ENCODE measurements around the gene MFSD2A.
"Not testable (repeated sequence)": the region's sequence is repeated elsewhere in the genome, so short reads cannot be mapped to it uniquely, and the experiment has no call there.

Gene MFSD2A

DNA sequence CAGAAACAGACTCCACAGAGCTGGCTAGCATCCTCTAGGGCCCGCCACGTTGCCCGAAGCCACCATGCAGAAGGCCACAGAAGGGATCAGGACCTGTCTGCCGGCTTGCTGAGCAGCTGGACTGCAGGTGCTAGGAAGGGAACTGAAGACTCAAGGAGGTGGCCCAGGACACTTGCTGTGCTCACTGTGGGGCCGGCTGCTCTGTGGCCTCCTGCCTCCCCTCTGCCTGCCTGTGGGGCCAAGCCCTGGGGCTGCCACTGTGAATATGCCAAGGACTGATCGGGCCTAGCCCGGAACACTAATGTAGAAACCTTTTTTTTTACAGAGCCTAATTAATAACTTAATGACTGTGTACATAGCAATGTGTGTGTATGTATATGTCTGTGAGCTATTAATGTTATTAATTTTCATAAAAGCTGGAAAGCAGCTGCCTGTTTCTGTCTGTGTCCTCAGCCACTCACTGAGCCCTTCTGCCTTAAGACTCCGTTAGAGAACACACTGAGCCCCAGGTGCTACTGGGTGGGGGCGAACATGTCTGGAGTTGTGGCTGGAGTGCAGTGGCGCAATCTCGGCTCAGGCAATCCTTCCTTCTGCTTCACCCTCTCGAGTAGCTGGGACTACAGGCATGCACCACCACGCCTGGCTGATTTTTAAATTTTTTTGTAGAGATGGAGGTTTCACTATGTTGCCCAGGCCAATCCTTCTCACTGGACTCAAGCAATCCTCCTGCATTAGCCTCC is 14.8 kb downstream of the MFSD2A start:
- DNase-seq, result no peak

DNA sequence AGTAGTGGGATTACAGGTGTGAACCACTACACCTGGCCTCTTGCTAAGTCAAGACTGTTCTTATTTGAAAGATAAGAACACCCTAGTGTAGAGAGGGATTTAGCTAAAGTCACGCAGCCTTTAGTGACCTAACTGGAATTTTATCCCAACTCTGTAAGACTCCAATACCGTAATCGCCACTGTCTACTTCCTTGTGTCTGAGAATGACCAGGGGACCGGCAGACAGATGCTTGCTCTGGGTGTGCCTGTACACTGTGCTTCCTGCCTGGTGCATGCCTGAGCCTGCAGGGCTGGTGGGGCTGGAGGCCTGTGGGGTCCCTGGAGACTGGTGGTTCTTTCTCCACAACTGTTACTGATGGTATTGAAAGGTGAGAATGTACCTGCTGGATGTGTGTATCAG is 15.3 kb downstream of the MFSD2A start:
- no peak for DNase-seq

DNA sequence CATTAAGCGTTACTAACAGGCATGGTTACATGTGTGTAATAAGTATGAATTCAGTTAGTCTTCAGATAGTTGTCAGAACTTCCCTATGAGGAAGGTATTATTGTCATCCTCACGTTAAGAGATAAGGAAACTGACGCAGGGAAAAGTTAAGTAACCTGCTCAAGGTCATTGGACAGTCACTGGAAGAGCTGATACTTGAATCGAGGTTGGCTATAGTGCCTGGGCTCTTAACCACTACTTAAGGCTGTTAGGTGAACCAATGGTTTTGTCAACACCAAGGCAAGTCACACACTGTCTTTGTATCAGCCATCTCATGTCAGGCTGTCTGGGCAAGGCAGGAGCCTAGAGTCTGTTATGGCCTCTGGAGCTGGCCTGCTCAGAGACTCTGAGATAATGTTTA is 16.2 kb downstream of the MFSD2A start:
- DNase-seq, result no peak

DNA sequence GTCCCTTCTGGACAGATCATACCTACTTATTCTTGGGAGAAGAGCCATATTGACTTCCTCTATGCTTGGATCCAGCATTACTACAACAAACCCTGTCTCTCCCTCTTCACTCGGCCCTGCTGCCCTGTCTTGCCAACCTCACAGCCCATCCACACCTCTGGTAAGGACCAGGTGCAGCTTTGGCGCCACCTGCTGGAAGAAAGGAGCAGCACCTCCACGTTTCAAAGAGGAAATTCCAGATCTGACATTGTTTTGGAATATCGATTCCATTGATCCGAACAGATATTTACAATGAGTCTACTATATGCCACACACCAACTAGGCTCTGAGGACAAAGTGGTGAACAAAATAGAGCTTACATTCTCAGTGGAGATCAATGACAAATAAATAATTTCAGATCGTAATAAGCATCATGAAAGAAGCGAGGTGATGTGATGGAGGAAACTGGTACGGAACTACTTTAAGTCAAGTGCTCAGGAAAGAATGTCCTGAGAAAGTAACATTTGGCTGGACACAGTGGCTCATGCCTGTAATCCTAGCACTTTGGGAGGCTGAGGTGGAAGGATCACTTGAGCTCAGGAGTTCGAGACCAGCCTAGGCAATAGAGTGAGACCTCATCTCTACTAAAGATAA is 18.7 kb downstream of the MFSD2A start:
- DNase-seq, result peak; percentile 67

DNA sequence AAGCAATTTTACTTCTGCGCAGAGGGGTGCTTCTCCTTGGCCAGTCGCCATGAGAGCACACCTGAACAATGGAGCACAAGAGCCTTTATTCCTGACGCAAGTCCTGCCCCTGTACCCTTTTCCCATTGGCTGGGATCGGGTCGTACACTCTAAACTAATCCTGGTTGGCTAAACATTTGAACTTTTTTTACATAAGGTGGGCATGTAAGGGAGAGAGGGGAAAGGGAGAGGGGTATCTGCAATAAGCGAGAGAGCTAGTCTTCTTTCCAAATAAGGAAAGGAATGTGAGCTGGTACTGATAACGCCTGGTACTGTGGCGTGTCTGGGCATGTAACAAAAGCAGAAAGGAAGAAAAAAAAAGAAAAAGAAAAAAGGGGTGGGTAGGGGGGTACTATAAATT is 21.8 kb downstream of the MFSD2A start:
- DNase-seq, result peak; percentile 25

DNA sequence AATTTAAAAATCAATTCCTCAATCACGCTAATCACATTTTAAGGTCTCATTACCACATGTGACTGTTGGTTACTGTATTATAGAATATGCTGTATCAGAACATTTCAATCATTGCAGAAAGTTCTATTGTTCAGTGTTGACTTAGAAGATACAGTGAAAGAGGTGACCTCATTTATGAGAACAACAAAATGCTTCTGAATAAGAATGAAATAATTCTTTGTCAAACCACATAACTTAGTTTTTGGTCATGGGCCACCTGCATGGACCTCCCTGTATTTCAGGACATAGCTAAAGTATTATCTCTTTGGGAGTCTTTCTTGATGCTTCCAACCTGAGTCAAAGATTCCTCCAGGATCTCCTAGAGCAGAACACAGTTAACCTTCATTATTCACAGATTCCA is 22.3 kb downstream of the MFSD2A start:
- DNase-seq, result no peak

DNA sequence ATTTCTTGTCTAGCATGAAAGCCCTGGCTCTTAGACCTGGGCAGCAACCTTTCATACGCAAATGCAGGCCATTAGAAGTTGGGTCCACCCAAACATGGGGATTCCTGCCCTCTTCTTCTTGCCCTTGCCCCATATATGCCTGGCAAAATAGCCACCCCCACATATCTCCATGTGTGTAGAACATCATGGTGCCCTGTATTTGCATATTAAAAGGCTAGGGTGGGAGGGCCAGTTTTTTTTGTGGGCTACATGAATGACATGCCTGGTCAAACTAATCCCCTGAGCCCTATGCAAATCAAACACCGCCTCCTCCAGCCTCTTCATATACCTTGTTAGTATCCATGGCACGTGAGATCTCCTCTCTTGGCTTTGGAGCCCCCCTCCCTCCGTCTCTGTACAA is 24.7 kb downstream of the MFSD2A start:
- no peak for DNase-seq

DNA sequence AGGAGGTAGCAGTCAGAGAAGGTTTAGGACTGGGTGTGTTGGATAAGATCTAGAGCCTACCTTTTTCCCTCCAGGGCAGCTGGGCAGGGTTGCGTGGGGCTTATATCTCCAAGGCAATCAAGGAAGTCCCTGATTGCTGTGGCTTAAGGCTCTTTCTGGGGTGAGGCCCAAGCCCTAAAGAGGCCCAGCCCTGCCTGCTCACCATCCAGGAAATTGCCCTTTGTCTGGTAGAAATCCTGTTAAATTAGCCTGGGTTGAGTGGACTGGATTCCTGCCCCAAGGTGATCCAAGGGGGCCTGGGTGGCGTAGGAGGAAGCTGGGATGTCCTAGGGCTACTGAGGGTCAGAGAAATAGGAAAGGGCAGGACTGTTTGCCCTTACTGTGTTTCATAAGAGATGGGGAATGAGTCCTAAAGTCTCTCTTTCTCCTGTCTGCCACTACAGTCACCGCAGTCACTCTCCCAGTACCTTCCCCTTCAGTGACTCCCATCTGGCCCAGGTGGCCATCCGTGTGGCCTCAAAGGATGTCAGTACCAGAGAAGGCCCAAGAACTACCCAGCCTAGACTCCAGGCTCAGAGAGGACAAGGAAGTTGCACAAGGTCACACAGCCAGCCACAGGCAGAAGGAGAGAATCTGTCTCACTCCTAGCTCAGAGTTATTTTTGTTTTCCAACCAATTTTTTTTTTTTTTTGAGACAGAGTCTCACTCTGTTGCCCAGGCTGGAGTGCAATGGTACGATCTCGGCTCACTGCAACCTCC is 25.8 kb downstream of the MFSD2A start:
- no peak for DNase-seq

DNA sequence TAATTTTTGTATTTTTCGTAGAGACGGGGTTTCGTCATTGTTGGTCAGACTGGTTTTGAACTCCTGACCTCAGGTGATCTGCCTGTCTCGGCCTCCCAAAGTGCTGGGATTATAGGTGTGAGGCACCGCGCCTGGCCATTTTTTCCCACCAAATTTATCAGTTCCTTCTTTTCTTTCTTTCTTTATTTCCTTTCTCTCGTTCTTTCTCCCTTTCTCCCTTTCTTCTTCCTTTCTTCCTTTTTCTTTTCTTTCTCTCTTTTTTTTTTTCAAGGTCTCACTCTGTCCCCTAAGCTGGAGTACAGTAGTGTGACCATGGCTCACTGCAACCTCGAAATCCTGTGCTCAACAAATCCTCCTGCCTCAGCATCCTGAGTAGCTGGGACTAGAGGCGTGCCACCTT is 26.4 kb downstream of the MFSD2A start:
- DNase-seq, result no peak

DNA sequence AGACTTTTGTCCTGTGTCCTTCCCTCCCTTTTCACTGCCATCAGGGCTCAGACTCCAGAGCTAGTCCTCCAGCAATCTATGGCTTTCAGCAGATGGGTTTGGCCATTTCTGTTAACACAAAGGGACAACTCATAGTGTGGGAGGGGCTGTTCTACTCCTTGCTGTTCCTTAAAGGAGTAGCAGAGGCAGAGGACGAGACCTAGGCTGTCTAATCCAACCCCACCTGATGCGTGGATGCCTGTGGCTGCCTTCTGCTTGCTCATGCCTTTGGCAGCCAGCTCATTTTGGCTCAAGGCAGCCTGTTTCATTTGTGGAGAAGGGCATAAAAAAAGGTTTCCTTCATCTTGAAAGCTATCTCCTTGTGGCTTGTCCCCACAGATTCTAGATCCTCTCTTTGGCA is 27.0 kb downstream of the MFSD2A start:
- no peak for DNase-seq

DNA sequence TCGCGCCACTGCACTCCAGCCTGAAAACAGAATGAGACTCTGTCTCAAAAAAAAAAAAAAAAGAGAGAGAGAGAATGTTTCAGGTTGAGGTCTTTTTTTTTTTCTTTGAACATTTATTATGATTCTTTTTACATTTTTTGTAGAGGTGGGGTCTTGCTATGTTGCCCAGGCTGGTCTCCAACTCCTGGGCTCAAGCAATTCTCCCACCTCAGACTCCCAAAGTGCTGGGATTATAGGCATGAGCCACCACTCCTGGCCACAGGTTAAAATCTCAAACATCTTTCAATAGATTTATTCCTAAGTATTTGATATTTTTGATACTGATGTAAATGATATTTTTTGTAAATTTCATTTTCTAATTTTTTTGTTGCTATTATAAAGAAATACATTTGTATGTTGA is 29.5 kb downstream of the MFSD2A start:
- DNase-seq, result not testable (repeated sequence)

DNA sequence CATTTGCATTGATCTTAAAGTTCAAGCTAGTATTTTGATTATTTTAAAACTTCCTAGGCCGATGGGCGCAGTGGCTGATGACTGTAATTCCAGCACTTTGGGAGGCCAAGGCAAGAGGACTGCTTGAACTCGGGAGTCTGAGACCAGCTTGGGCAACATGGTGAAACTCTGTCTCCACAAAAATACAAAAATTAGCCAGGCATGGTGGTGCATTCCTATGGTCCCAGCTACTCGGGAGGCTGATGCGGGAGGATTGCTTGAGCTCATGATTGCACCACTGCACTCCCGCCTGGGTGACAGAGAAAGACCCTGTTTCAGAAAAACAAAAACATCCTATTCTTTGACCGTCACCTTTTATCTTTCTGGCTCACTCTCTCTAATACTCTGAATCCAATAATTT is 30.0 kb downstream of the MFSD2A start:
- no peak for DNase-seq

DNA sequence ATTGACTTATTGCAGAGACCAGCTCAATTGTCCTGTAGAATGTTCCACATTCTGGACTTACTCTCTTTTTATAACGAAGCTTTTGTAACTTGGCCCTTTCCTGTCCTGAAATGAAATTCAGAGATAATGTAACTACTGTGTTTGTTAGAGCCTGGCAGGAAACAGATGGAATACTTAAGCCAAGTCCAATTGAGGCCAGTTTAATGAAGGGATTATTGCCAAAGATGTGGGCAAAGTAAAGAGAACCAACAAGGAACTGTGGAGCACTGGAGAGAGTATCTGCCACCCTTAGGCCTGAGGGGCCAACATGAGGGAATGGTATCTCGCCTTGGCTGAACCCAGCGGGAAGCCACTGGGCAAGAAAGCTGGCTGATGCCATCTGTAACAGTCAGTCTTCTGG is 32.9 kb downstream of the MFSD2A start:
- no peak for DNase-seq

DNA sequence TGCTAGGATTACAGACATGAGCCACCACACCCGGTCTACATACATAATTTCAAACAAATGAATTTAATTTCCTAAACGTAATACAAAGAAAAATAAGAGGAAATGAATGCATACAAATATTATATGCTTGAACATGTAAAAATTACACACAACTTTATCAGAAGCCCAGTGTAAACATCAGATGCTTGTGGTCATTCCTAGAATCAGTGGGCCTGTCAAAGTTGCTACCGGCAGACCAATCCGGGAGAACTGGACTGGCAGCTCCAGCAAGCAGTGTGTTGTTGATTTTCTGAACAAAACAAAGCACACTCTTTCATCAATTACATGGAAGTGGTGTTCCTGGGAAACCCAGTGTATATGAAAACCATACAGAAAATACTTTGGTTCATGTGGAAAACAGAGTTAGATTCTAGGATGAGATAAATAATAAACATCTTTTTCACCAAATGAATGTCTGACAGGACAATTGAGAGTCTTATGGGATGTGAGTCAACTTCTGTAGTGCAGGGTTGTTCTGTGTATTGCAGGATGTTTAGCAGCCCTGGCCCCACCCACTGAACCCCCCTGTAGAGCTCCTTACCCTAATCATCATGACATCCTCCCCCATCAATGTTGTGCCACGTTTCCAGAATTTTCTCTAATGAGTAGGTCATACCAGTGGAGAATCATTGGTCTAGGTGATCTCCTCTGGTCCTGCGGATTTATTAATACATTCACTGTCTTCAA is 33.8 kb downstream of the MFSD2A start:
- no peak for DNase-seq

DNA sequence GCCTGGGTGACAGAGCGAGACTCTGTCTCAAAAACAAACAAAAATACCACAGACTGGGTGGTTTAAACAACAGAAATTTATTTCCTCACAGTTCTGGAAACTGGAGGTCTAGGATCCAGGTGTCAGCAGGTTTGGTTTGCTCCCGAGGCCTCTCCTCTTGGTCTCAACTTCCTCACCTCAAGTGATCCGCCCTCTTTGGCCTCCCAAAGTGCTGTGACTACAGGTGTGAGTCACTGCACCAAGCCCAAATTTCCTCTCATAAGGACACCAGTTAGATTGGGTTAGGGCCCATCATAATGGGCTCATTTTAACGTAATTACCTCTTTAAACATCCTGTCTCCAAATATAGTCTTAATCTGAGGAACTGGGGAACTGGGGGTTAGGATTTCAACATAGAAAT is 35.5 kb downstream of the MFSD2A start:
- DNase-seq, result no peak

DNA sequence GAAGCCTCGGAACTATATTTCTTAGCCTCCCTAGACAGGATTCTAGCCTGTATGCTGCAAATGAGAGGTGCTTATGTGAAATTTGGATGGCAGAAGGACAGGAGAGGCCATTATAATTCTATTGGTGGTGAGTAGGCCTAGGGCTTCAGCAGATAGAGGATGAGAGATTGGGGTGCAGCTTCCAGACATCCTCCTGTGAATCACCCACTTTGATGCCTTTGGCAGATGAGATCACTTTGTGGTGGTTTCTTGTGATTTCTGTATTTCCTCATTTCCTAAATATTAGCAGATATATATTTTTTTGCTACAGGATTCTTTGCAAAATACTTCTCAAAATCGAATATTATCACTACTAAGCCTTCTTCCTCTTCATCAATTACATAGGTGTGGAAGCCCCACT is 37.3 kb downstream of the MFSD2A start:
- no peak for DNase-seq

DNA sequence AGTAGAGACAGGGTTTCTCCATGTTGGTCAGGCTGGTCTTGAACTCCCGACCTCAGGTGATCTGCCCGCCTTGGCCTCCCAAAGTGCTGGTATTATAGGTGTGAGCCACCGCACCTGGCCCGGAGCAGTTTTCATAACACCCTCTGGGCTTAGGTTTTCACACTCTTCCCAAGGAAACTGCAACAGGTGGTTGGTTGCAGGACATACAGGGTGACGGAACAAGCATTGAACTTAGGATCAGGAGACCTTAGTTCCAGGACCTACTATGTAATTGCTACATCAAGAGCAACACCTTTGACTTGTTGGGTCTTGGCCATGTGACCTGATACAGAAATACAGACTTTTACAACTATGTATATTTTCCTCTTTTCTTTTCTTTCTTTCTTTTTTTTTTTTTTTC is 37.9 kb downstream of the MFSD2A start:
- DNase-seq, result no peak

DNA sequence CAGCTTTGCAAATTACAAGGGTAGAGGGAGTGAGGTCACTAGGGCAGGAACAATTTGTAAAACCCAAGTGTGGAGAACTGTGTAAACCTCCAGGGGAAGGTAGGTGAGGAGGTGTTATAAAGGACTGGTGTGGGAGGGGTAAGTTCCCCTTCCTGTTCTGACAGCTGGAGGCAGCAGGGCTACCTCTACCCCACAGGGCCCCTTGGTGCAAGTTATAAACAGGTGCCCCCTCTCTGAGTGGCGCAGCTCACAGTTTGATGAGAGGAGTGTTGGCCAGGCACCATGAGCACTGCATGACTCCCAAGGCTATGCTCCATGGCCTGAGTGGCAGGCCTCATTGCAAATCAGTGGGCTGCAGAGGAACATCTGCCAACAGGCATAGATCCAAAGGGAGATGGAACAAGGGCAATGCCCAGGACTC is 41.0 kb downstream of the MFSD2A start:
- no peak for DNase-seq

DNA sequence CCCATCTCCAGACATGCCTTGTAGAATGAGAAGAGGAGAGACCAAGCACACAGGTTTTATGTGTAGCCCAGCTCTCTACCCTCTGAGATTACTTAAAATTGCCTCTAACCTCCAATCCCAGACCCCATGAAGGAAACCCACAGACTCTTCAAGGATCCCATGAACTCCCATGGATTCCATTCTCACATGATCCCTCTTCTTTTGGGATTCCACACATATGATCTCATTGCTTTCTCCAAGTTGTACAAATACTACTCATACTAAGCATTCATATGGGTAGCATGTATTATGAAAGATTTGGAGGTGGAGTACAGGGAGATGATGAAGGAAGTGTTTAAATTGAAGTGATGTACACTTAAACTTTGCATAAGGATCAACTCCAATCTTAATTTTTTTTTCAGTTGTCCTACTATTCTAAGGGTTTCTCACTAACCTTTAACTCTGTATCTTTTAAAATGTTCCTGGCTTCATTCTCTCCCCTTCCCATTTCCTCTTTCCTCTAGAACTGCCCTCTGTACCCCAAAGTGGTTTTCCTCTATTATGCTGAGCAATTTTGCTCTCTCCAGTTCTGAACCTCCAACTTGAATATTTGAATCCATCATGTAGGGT is 41.6 kb downstream of the MFSD2A start:
- no peak for DNase-seq

DNA sequence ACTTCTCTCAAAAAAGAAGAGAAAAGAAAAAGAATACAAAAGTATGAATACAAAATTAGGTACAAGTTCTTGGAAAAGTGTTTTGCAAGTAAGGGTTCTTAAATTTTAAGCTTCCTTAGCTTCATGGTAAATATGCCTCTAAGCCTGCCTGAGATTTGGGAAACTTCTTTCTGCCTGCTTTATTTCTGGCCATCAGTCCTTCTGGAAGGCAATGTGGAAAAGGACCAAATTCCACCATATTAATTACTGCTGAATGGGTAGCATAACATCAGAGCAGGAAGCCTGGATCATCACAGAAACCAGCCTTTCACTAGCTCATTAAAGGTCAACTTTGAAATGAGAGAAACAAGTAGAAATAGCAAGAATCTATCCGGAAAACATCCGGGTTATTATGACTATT is 46.5 kb downstream of the MFSD2A start:
- DNase-seq, result no peak

DNA sequence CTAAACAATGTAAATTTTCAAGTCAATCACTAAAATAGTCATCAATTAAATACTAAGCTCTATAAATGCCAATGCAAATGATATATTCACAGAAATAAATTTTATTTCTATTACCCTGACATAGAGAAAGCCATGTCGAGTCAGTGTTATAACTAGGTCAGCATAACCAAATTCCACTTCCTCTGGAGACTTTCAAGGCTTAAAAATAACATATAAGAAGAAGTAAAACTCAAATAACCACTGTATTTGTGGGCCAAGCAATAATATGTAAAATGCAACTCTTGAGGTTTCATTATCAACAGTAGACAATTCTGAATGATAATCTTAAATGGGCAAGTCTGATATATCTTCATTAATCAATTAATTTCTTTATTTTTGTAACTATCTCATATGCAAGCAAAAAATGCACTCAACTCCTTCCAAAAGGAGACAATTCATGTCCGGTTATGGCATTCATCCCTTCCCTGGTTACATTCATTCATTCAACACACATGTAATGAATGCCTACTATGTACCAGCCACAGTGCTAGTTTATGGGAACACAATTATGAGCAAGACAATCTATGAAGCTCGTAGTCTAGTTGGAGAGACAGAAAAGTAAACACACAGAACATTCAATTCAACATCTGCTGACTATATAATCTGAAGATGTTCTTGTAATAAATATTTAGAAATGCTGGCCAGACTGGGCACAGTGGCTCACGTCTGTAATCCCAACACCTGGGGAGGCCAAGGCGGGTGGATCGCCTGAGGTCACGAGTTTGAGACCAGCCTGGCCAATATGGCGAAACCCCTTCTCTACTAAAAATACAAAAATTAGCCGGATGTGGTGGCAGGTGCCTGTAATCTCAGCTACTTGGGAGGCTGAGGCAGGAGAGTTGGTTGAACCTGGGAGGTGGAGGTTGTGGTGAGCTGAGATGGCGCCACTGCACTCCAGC is 48.5 kb downstream of the MFSD2A start:
- no peak for DNase-seq

DNA sequence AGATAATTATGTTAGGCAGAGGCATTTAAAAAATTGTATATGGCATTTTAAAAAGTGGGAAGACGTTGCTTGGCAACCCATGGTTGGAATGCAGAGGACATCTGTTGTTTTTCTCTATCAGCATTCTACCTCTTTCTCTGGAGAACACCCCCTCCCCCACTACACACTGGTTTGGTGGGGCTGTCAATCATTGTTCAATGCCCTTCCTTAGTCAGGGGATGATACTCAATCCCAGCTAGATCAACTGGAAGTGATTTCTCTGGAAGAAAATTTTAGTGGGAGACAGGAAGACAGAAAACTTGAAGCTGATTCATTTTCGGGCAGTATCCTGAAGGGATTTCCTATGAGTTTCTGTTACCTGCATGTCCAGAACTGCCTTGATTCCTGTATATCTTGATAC is 49.9 kb downstream of the MFSD2A start:
- DNase-seq, result no peak
